ENCODE measurements around the gene TTC8. TPM values are rescaled to one million over a fixed set of nuclear protein-coding genes. Genes with fewer than 3 reads are reported as not detected.

The TTC8 gene
- total RNA-seq, 1 donor, result 32.8 TPM

DNA sequence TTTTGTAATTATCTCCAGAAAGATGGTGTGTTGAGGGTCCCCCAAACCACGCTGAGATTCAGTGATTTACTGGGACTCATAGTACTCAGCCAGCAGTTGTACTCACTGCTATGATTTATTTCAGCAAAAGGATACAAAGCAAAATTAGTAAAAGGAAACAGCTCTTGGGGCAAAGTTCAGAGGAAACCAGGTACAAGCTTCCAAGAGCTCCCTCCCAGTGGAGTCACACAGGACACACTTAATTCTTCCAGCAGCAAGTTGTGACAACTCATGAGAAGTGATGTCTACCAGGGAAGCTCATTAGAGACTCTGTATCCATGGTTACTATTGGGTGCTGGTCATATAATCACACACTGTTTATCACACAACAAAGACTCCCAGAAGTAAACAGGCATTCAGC lies 38.7 kb downstream of the TTC8 start:
- TF ChIP-seq CTCF (IDR thresholded peaks at IDR 0.05; ENCODE audit: insufficient read depth, low read length), result no peak
- no peak overlapping the region for H3K4me3 ChIP-seq (ENCODE audit: low read depth, low read length)
- DNase-seq (ENCODE audit: low read depth), result no peak

DNA sequence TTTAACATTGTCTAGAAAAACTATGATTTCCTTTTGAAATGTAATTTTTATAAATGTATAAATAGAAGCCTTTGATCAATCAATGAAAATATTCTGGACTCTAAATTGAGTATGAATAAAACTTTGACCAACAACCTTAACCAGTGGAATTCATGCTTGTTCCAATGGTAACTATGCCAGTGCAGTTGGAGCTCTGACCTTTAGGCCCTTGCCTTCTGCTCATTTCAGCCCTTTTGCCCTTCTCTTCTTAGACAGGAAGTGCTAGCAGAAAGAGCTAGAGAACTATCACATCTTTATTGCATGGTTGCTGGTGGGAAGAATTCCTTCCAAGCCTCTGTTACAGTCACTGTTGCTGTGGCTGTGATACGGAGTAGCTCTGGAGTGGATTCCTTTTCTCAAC lies 39.7 kb downstream of the TTC8 start:
- H3K4me3 ChIP-seq (ENCODE audit: low read depth, low read length), result no peak overlapping the region
- TF ChIP-seq CTCF (IDR thresholded peaks at IDR 0.05; ENCODE audit: insufficient read depth, low read length), result no peak
- no peak for DNase-seq (ENCODE audit: low read depth)

DNA sequence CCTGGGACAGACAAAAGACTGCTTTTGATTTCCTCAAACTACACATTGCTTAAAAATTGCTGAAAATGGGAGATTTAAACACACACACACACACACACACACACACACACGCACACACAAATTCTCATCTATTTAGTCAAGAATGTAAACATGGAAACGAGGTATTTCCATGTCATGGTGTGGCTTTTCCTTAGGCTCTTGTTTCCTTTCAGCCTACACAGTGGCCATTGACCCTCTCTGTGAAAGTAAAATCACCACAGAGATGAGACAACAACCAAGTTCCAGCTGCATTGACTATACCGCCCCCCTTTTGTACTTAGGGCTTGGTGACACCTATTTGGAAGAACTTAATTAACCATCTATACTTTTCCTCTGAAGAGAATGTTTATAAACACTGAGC lies 41.9 kb downstream of the TTC8 start:
- DNase-seq (ENCODE audit: low read depth), result no peak
- TF ChIP-seq CTCF (IDR thresholded peaks at IDR 0.05; ENCODE audit: insufficient read depth, low read length), result no peak
- H3K4me3 ChIP-seq (ENCODE audit: low read depth, low read length), result no peak overlapping the region

- no peak overlapping the region for H3K4me3 ChIP-seq (ENCODE audit: low read depth, low read length)
- TF ChIP-seq CTCF (IDR thresholded peaks at IDR 0.05; ENCODE audit: insufficient read depth, low read length), result peak; percentile 30
- DNase-seq (ENCODE audit: low read depth), result peak; percentile 34
Observed at GRCh38 chr14:88868558-88869159, 44.2 kb downstream of the TTC8 start.

DNA sequence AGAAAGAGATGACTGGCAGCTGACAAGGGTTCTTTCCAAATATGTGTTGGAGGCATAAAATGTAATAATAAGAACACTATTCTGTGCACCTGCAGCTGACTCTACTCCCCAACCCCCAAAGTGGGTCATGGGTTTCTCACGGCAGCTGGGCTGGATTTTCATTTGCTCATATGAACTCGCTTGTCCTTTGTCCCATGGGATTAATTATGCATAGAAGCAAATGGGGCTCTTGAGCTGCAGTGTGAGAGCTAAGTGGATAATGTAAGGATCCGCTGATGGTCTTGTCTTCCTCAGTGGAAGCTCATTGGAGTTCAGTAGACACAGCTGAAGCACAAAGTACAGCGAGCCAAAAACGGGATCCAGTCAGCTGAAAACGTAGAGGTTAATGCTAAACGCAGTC lies 46.3 kb downstream of the TTC8 start:
- no peak for TF ChIP-seq CTCF (IDR thresholded peaks at IDR 0.05; ENCODE audit: insufficient read depth, low read length)
- no peak overlapping the region for H3K4me3 ChIP-seq (ENCODE audit: low read depth, low read length)
- DNase-seq (ENCODE audit: low read depth), result no peak

DNA sequence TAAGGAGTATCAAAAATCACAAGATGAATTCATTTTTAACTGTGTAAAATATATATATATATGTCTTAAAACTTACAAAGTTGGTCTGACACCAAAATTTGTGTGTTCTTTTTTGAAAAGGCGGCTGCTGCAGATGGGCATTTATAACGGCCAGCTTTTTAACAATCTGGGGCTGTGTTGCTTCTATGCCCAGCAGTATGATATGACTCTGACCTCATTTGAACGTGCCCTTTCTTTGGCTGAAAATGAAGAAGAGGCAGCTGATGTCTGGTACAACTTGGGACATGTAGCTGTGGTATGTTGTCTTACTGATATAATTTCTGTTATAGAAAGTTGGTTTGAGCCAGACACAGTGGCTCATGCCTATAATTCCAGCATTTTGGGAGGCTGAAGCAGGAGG lies 47.0 kb downstream of the TTC8 start:
- no peak overlapping the region for H3K4me3 ChIP-seq (ENCODE audit: low read depth, low read length)
- no peak for DNase-seq (ENCODE audit: low read depth)
- TF ChIP-seq CTCF (IDR thresholded peaks at IDR 0.05; ENCODE audit: insufficient read depth, low read length), result no peak

GRCh38 chr14:88872976-88873375 lies 48.5 kb downstream of the TTC8 start:
- no peak overlapping the region for H3K4me3 ChIP-seq (ENCODE audit: low read depth, low read length)
- no peak for DNase-seq (ENCODE audit: low read depth)
- no peak for TF ChIP-seq CTCF (IDR thresholded peaks at IDR 0.05; ENCODE audit: insufficient read depth, low read length)
